Activated CD4-positive, alpha-beta T cell treated with anti-CD3 and anti-CD28 coated beads, Interleukin-2, amount 10 ng/mL, durations not matched to agents 24 days and 14 days (primary cell): ENCODE measurements around the gene RELCH. TPM values are rescaled to one million over a fixed set of nuclear protein-coding genes. Genes with fewer than 3 reads are reported as not detected.

Source experiments
- DNase-seq: peaks from one replicate; pipeline ENCODE4 v3.0.0; 2022
- H3K27ac Mint-ChIP-seq: one replicate; pipeline ENCODE4 v1.8.0; 2022; ENCODE audit warnings: mild to moderate bottlenecking, mixed read lengths
- H3K27me3 Mint-ChIP-seq: one replicate; pipeline ENCODE4 v1.8.0; 2022; ENCODE audit warnings: mixed read lengths
- H3K36me3 Mint-ChIP-seq: one replicate; pipeline ENCODE4 v1.8.0; 2022; ENCODE audit warnings: low read depth, mild to moderate bottlenecking, mixed read lengths
- H3K4me1 Mint-ChIP-seq: one replicate; pipeline ENCODE4 v1.8.0; 2021; ENCODE audit warnings: mixed read lengths
- H3K4me3 Mint-ChIP-seq: one replicate; pipeline ENCODE4 v1.8.0; 2022; ENCODE audit warnings: mild to moderate bottlenecking, moderate library complexity, mixed read lengths
- H3K9me3 Mint-ChIP-seq: one replicate; pipeline ENCODE4 v1.8.0; 2021; ENCODE audit warnings: mixed read lengths
- intact Hi-C: fragments of 100-400 bp; cut with micrococcal nuclease; formaldehyde crosslinking; loops from one replicate; pipeline ENCODE4 v1.15.1; 2023
- total RNA-seq: library from RNA; stranded (reverse); gene quantifications from 2 replicates; pipeline ENCODE4 v1.2.3, GENCODE V29; 2022

Gene RELCH
- total RNA-seq, 1 donor from 2014 or later, result 31.1 TPM

GRCh38 chr18:62287781-62288664 lies 101.0 kb downstream of the RELCH start:
- Mint-ChIP-seq H3K4me3 (no peak overlapping the region), H3K4me1 (peaks cover 11% of the 10 kb centered on the region), H3K27ac (no peak overlapping the region), H3K9me3 (peaks cover 7% of the 10 kb centered on the region), H3K27me3 (no peaks in the 10 kb centered on the region), H3K36me3 (peaks cover 44% of the 10 kb centered on the region)
- intact Hi-C loops, result loop anchor here (2.0 kb wide), 1 partner anchor 35 kb away; no protein-coding TSS in a partner anchor
- DNase-seq, result no peak

- Mint-ChIP-seq H3K4me1 (peaks cover 10% of the 10 kb centered on the region), H3K9me3 (peaks cover under 1% of the 10 kb centered on the region), H3K27me3 (no peaks in the 10 kb centered on the region), H3K4me3 (no peak overlapping the region), H3K36me3 (peaks cover 38% of the 10 kb centered on the region), H3K27ac (no peak overlapping the region)
- intact Hi-C loops, result loop anchor here (2.0 kb wide), 1 partner anchor 34 kb away; no protein-coding TSS in a partner anchor
- no peak for DNase-seq
Measured at GRCh38 chr18:62288665-62289008, 101.6 kb downstream of the RELCH start.

GRCh38 chr18:62289047-62289446 lies 102.0 kb downstream of the RELCH start:
- Mint-ChIP-seq H3K27me3 (no peaks in the 10 kb centered on the region), H3K4me1 (peaks cover 10% of the 10 kb centered on the region), H3K36me3 (peaks cover 37% of the 10 kb centered on the region), H3K9me3 (no peaks in the 10 kb centered on the region), H3K4me3 (no peak overlapping the region), H3K27ac (no peak overlapping the region)
- intact Hi-C loops, result loop anchor here (2.0 kb wide), 1 partner anchor 34 kb away; no protein-coding TSS in a partner anchor
- no peak for DNase-seq

DNA sequence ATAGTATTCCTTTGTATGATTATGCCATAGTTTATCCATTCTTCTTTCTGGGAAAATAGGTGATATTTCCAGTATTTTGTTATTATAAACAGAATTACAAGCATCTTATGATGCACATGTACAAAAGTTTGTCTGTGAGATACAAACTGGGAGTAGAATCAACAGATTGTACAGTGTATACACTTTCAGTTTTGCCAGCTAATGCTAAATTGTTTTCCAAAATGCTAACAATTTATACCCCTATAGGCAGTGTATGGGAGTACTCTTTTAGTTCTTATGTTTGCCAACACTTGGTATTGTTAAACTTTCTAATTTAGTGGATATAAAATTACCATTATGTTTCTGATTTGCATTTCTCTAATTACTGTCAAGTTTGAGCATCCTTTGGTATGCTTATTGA lies 107.0 kb downstream of the RELCH start:
- no peak overlapping the region for H3K4me3 Mint-ChIP-seq
- no peak for DNase-seq
- no peak overlapping the region for H3K27ac Mint-ChIP-seq
- no peaks in the 10 kb centered on the region for H3K27me3 Mint-ChIP-seq
- no peaks in the 10 kb centered on the region for H3K4me1 Mint-ChIP-seq
- peaks cover 26% of the 10 kb centered on the region for H3K36me3 Mint-ChIP-seq
- no peaks in the 10 kb centered on the region for H3K9me3 Mint-ChIP-seq
- intact Hi-C loops, result no loop called here

DNA sequence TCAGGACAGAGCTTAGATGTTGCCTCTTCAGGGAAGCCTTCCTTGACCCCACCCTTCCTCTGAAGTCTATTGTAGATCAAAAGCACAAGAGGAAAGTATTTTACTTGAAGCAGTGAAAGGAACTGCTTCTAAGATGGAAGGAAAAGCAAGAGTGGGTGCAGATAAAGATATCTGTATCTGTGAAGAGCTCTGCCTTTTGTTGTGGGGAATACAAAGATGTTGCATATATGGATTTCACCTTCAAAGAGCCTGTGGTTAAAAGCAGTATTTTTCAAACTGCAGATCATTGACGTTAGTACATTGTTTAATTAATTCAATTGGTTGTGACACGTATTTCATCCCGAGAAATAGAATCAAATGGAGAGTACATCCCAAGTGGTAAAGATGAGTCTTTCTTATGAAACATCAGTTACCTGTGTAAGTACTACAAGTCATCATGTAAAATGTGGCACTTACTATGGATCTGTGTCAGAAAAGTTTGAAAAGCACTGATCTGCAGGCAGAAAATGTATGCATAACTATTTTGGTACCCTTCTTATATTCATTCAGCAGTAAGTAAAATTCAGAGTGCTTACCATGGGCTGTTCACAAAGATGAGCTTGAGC lies 113.4 kb downstream of the RELCH start:
- DNase-seq, result peak; percentile 47
- Mint-ChIP-seq H3K36me3 (peaks cover 56% of the 10 kb centered on the region), H3K9me3 (no peaks in the 10 kb centered on the region), H3K4me1 (peaks cover 8% of the 10 kb centered on the region), H3K27me3 (no peaks in the 10 kb centered on the region), H3K4me3 (no peak overlapping the region), H3K27ac (no peak overlapping the region)
- intact Hi-C loops, result no loop called here

DNA sequence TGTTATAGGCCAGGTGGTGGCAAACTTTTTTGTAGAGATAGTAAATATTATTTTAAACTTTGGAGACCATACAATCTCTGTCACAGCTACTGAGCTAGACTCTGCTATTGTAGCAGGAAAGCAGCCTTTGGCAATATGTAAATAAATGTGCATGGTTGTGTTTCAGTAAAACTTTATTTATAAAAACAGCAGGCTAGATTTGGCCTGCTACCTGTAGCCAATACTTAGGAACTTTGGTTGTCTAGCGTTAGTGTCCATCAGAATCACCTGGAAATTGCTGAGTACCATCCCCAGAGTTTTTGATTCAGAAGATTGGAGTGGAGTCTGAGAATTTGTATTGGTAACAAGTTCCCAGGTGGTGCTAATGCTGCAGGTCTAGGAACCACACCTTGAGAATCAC lies 114.3 kb downstream of the RELCH start:
- Mint-ChIP-seq H3K9me3 (no peaks in the 10 kb centered on the region), H3K27ac (no peak overlapping the region), H3K36me3 (peaks cover 58% of the 10 kb centered on the region), H3K4me3 (no peak overlapping the region), H3K27me3 (no peaks in the 10 kb centered on the region), H3K4me1 (peaks cover 8% of the 10 kb centered on the region)
- intact Hi-C loops, result no loop called here
- no peak for DNase-seq

DNA sequence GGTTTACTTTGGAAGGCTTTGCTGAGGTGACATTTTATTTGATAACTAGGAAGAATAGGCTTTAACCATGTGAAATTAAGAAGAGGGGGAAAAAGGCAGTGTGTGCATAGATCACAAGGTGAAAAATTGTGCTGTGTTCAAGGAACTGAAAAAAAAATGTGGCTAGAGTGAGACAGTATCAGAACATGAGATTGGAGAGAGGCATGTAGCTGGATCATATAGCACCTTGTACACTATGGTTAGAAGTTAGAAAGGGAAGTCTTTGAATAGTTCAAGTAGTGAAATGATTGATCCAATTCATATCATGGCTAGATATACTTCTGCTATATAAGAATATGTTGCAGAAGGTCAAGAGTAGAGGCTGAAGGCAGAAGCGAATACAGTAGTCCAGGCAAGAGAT lies 125.8 kb downstream of the RELCH start:
- intact Hi-C loops, result no loop called here
- no peak for DNase-seq
- Mint-ChIP-seq H3K27me3 (peaks cover 17% of the 10 kb centered on the region), H3K27ac (no peak overlapping the region), H3K9me3 (no peaks in the 10 kb centered on the region), H3K36me3 (peaks cover 19% of the 10 kb centered on the region), H3K4me1 (no peaks in the 10 kb centered on the region), H3K4me3 (no peak overlapping the region)

- H3K4me1 Mint-ChIP-seq, result peaks cover 5% of the 10 kb centered on the region
- H3K27ac Mint-ChIP-seq, result no peak overlapping the region
- peaks cover 44% of the 10 kb centered on the region for H3K27me3 Mint-ChIP-seq
- no peaks in the 10 kb centered on the region for H3K36me3 Mint-ChIP-seq
- intact Hi-C loops, result no loop called here
- no peaks in the 10 kb centered on the region for H3K9me3 Mint-ChIP-seq
- no peak for DNase-seq
- H3K4me3 Mint-ChIP-seq, result no peak overlapping the region
Measured at GRCh38 chr18:62318228-62319180, 131.4 kb downstream of the RELCH start.

GRCh38 chr18:62321201-62321600 lies 134.1 kb downstream of the RELCH start:
- intact Hi-C loops, result loop anchor here (10.0 kb wide), 1 partner anchor 524 kb away; no protein-coding TSS in a partner anchor
- Mint-ChIP-seq H3K9me3 (no peaks in the 10 kb centered on the region), H3K27me3 (peaks cover 53% of the 10 kb centered on the region), H3K36me3 (peaks cover 4% of the 10 kb centered on the region), H3K4me3 (no peak overlapping the region), H3K27ac (no peak overlapping the region), H3K4me1 (peaks cover 19% of the 10 kb centered on the region)
- DNase-seq, result no peak

GRCh38 chr18:62323483-62324180 lies 136.6 kb downstream of the RELCH start:
- intact Hi-C loops, result loop anchor here (2.0 to 10.0 kb wide), 6 partner anchors 15 to 521 kb away; partner anchors contain the start of genes PHLPP1, PIGN, RELCH and ZCCHC2

GRCh38 chr18:62324181-62324828 lies 137.2 kb downstream of the RELCH start:
- intact Hi-C loops, result loop anchor here (2.0 to 10.0 kb wide), 5 partner anchors 14 to 520 kb away; partner anchors contain the start of genes PHLPP1, PIGN, RELCH and ZCCHC2
- Mint-ChIP-seq H3K27me3 (peaks cover 42% of the 10 kb centered on the region), H3K27ac (peak overlapping the region; percentile 89), H3K4me3 (peak overlapping the region; percentile 88), H3K4me1 (peaks cover 45% of the 10 kb centered on the region), H3K9me3 (no peaks in the 10 kb centered on the region), H3K36me3 (peaks cover 6% of the 10 kb centered on the region)
- DNase-seq, result no peak

More at GRCh38 chr18:62323483-62324180, 136.6 kb downstream of the RELCH start:
- Mint-ChIP-seq H3K9me3 (no peaks in the 10 kb centered on the region), H3K4me3 (peak overlapping the region; percentile 20), H3K27ac (no peak overlapping the region), H3K27me3 (peaks cover 42% of the 10 kb centered on the region), H3K36me3 (peaks cover 6% of the 10 kb centered on the region), H3K4me1 (peaks cover 38% of the 10 kb centered on the region)
- no peak for DNase-seq

- no peaks in the 10 kb centered on the region for H3K9me3 Mint-ChIP-seq
- peak; percentile 91 for DNase-seq
- peaks cover 39% of the 10 kb centered on the region for H3K27me3 Mint-ChIP-seq
- H3K27ac Mint-ChIP-seq, result peak within 1 kb of the TSS; percentile 89
- peaks cover 54% of the 10 kb centered on the region for H3K4me1 Mint-ChIP-seq
- peak within 1 kb of the TSS; percentile 91 for H3K4me3 Mint-ChIP-seq
- H3K36me3 Mint-ChIP-seq, result peaks cover 6% of the 10 kb centered on the region
- intact Hi-C loops, result loop anchor here (1.0 to 10.0 kb wide), 10 partner anchors 14 to 520 kb away; partner anchors contain the start of genes PHLPP1, PIGN, RELCH and ZCCHC2
Measured at GRCh38 chr18:62324917-62325805, 138.1 kb downstream of the RELCH start, which contains the start of gene TNFRSF11A. TSS of gene TNFRSF11A (plus strand) at chr18:62325310. CDS start at chr18:62325353, 43 bp downstream.
